K562 (cell line): ENCODE data around the gene FIGNL1. TPM values are rescaled to one million over a fixed set of nuclear protein-coding genes. Genes with fewer than 3 reads are reported as not detected.

Source experiments
- ATAC-seq: fragments of 200-7000 bp; cut with Tn5 transposase; 3 replicates; pipeline ENCODE4 v1.9.1; 2020; ENCODE audit warnings: moderate library complexity
- BruUV-seq: library from RNA; stranded (reverse); fragments of 400-500 nt; replicated peaks from 2 replicates; lab custom pipeline; 2021; lab: Mats Ljungman, UMichigan
- CTCF ChIA-PET: fragments of 300-600 bp; formaldehyde crosslinking; extraction: SDS; loops from one replicate; lab custom pipeline; 2021; ENCODE audit warnings: low intra/inter-chr PET ratio; lab: Yijun Ruan, JAX
- POLR2A ChIA-PET: fragments of 300-600, 350-650 bp; sonication (Branson Sonifier 250); formaldehyde crosslinking; extraction: SDS; loops from one replicate; lab custom pipeline; 2021; ENCODE audit warnings: antibody characterized with exemption, inconsistent platforms; lab: Yijun Ruan, JAX
- DNase-seq, 4 experiments: peaks; one replicate each; pipeline versions ENCODE4 v3.0.0 to v3.0.0-alpha.2; 2011 to 2018; ENCODE audit warnings: low spot score in 3 of 4, mixed read lengths in 3 of 4; ENCODE audit errors: extremely low read depth in 1 of 4
- FAIRE-seq: peaks from 2 replicates; lab custom pipeline; 2011; peaks lifted over from hg19 to GRCh38; lab: Jason Lieb, UNC
- H2AFZ ChIP-seq: 2 replicates; pipeline ENCODE4 v1.6.0; 2011; ENCODE audit warnings: low read depth, low read length, control low read depth, inconsistent platforms
- H3K27ac ChIP-seq: fragments of 200-600 bp; 3 replicates; pipeline ENCODE4 v1.8.0; 2011; ENCODE audit warnings: low read depth, mild to moderate bottlenecking, control low read depth, inconsistent platforms, low read length, moderate library complexity, mixed read lengths; ENCODE audit errors: extremely low read depth
- H3K27me3 ChIP-seq, 2 experiments: fragments of 300-600 bp in 1 of 2; 2 replicates in 1 of 2; 3 replicates in 1 of 2; pipeline versions ENCODE4 v1.6.0 to v1.8.0; 2011; ENCODE audit warnings: inconsistent platforms in 2 of 2, low read length in 2 of 2, mild to moderate bottlenecking in 1 of 2, mixed read lengths in 1 of 2, moderate library complexity in 1 of 2; ENCODE audit not compliant: control insufficient read depth in 2 of 2, insufficient read depth in 2 of 2
- H3K36me3 ChIP-seq: fragments of 300-600 bp; 3 replicates; pipeline ENCODE4 v1.8.0; 2011; ENCODE audit warnings: mild to moderate bottlenecking, low read length, inconsistent platforms; ENCODE audit not compliant: control insufficient read depth, insufficient read depth
- H3K4me1 ChIP-seq, 2 experiments: fragments of 200-600 bp in 1 of 2; replicated peaks in 1 of 2; 2 replicates in 1 of 2; 3 replicates in 1 of 2; pipeline versions ENCODE4 v1.5.1 to v1.8.0; 2011; ENCODE audit warnings: inconsistent platforms in 2 of 2, low read length in 2 of 2, mild to moderate bottlenecking in 1 of 2, mixed read lengths in 1 of 2, moderate library complexity in 1 of 2; ENCODE audit not compliant: control insufficient read depth in 2 of 2, insufficient read depth in 2 of 2
- H3K4me2 ChIP-seq: 2 replicates; pipeline ENCODE4 v1.6.1; 2011; ENCODE audit warnings: low read length, control low read depth, inconsistent platforms, mixed read lengths; ENCODE audit not compliant: insufficient read depth
- H3K4me3 ChIP-seq: fragments of 200-600 bp; sonication (generic), shearing (Covaris generic); 2 replicates; pipeline ENCODE4 v1.5.1; 2016; ENCODE audit warnings: control low read depth, inconsistent platforms
- H3K79me2 ChIP-seq: fragments of 200-600 bp; 3 replicates; pipeline ENCODE4 v1.8.0; 2011; ENCODE audit warnings: low read length, inconsistent platforms; ENCODE audit not compliant: control insufficient read depth, insufficient read depth
- H3K9ac ChIP-seq, 2 experiments: 2 replicates each; pipeline versions ENCODE4 v1.6.0 to v1.6.1; 2011; ENCODE audit warnings: low read depth in 2 of 2, low read length in 2 of 2, control low read depth in 1 of 2, inconsistent platforms in 1 of 2, mild to moderate bottlenecking in 1 of 2, mixed read lengths in 1 of 2; ENCODE audit not compliant: insufficient read depth in 1 of 2
- H3K9me1 ChIP-seq: one replicate; pipeline ENCODE4 v1.6.0; 2011; ENCODE audit warnings: inconsistent platforms, mild to moderate bottlenecking, low read length, moderate library complexity; ENCODE audit not compliant: control insufficient read depth, insufficient read depth
- H3K9me3 ChIP-seq: replicated peaks from 2 replicates; pipeline ENCODE4 v1.5.1; 2011; ENCODE audit warnings: low read depth, low read length, inconsistent platforms; ENCODE audit not compliant: control insufficient read depth, insufficient read depth
- H4K20me1 ChIP-seq: replicated peaks from 2 replicates; pipeline ENCODE4 v1.6.1; 2011; ENCODE audit warnings: low read length, inconsistent platforms, mixed read lengths; ENCODE audit not compliant: control insufficient read depth, insufficient read depth
- ARID3B ChIP-seq: fragments of 250-450 bp; sonication (Bioruptor Pico); IDR thresholded peaks from 2 replicates; pipeline ENCODE4 v1.4.0; 2020; ENCODE audit warnings: borderline replicate concordance
- E2F3 ChIP-seq: fragments of 250-450 bp; sonication (Bioruptor Pico); IDR thresholded peaks from 2 replicates; pipeline ENCODE4 v1.4.0; 2020; ENCODE audit warnings: mild to moderate bottlenecking
- FIP1L1 ChIP-seq: fragments of 200-400 bp; formaldehyde crosslinking; IDR thresholded peaks from 2 replicates; pipeline ENCODE4 v1.6.1; 2018; ENCODE audit warnings: mild to moderate bottlenecking, low read depth, low read length; ENCODE audit not compliant: poor library complexity, severe bottlenecking
- KLF1 ChIP-seq: fragments of 450-650 bp; IDR thresholded peaks from 2 replicates; pipeline ENCODE4 v1.6.1; 2016; ENCODE audit warnings: missing genetic modification characterization, missing compliant biosample characterization
- MYC ChIP-seq, 2 experiments: fragments of 250-450 bp in 1 of 2; sonication (Bioruptor Pico) in 1 of 2; IDR thresholded peaks; 2 replicates each; pipeline versions ENCODE4 v1.5.1 to v1.6.1; 2012 to 2021; ENCODE audit warnings: low read depth in 2 of 2, borderline replicate concordance in 1 of 2, improper control_type of control experiment in 1 of 2, low read length in 1 of 2, mild to moderate bottlenecking in 1 of 2, moderate library complexity in 1 of 2
- SMAD3 ChIP-seq: fragments of 450-650 bp; formaldehyde crosslinking; conservative IDR thresholded peaks from 2 replicates; pipeline ENCODE4 v1.4.0; 2020; ENCODE audit warnings: mild to moderate bottlenecking
- SMARCE1 ChIP-seq: fragments of 450-650 bp; IDR thresholded peaks from 2 replicates; pipeline ENCODE4 v1.7.1; 2016; ENCODE audit warnings: mild to moderate bottlenecking
- TFAP4 ChIP-seq: sonication (generic); formaldehyde crosslinking; IDR thresholded peaks from 2 replicates; pipeline ENCODE4 v1.8.0; 2022; ENCODE audit warnings: missing genetic modification reagents, mild to moderate bottlenecking, moderate library complexity, borderline replicate concordance
- ZBTB8A ChIP-seq: fragments of 450-650 bp; IDR thresholded peaks from 2 replicates; pipeline ENCODE4 v1.6.1; 2018; ENCODE audit warnings: mild to moderate bottlenecking, moderate library complexity; ENCODE audit not compliant: partially characterized antibody
- WGBS: fragments of 100-300 bp; shearing (Covaris generic); methylation state at CpG from one replicate; pipeline ENCODE4 v1.1.6; 2016; ENCODE audit warnings: low coverage, mixed read lengths; ENCODE audit not compliant: insufficient coverage; ENCODE audit errors: missing lambda C conversion rate; 5-methylcytosine and 5-hydroxymethylcytosine counted together
- in situ Hi-C: fragments of 300-500 bp; cut with MboI; formaldehyde crosslinking; loops from 4 replicates; pipeline ENCODE4 v1.15.0; 2018; ENCODE audit warnings: inconsistent platforms, mixed read lengths
- intact Hi-C: fragments of 100-400 bp; cut with micrococcal nuclease; formaldehyde crosslinking; loops from 2 replicates; pipeline ENCODE4 v1.14.2; 2022
- polyA plus RNA-seq, 8 experiments: library from polyadenylated mRNA; depleted of rRNA in 4 of 8; stranded (reverse) in 5 of 8; unstranded in 3 of 8; fragments of >200 nt; fragmentation: Nextera tagmentation in 2 of 8; fragmentation: Illumina TruSeq in 1 of 8; extraction: Ambion mirVana in 2 of 8; extraction: Trizol in 1 of 8; gene quantifications; 2 replicates each; pipeline versions ENCODE4 v1.2.1 to v1.2.3, GENCODE V29; 2011 to 2014; ENCODE audit warnings: inconsistent platforms in 1 of 8, missing spikeins in 1 of 8
- total RNA-seq, 7 experiments: library from RNA; depleted of rRNA in 6 of 7; stranded (reverse); fragments of >200 nt in 6 of 7; fragmentation: Illumina TruSeq in 2 of 7; extraction: Trizol in 2 of 7; gene quantifications; 2 replicates each; pipeline versions ENCODE4 v1.2.1 to v1.2.3, GENCODE V29; 2011 to 2021; ENCODE audit warnings: low replicate concordance in 1 of 7

Gene FIGNL1
- total and polyA plus RNA-seq, 9 of the 15 experiments (the other 6 are each of a cell fraction or from before 2014, with no cell fraction given), result 15.5 to 48.3 (median 27.6) TPM

- TF ChIP-seq ARID3B (no peak), MYC (IDR thresholded peaks at IDR 0.05; ENCODE audit: low read depth, low read length) (no peak), MYC (CRISPR knock-in tag; IDR thresholded peaks at IDR 0.05; ENCODE audit: borderline replicate concordance, low read depth) (no peak), E2F3 (CRISPR knock-in tag) (no peak), FIP1L1 (no peak)
Measured at GRCh38 chr7:50409856-50410745, 40.0 kb downstream of the FIGNL1 start (continued).

- Histone ChIP-seq H3K36me3 (peaks cover 20% of the 10 kb centered on the region; the same call in 1 of the 3 replicates), H3K27me3 (no peaks in the 10 kb centered on the region), H2AFZ (no peak overlapping the region), H3K79me2 (no peaks in the 10 kb centered on the region), H3K4me1 (no peaks in the 10 kb centered on the region), H3K27ac (no peak overlapping the region), H3K4me3 (no peak overlapping the region), H3K9ac (no peak overlapping the region), H3K4me2 (no peak overlapping the region), H4K20me1 (peaks cover 5% of the 10 kb centered on the region; the same call in 1 of the 2 replicates), H3K9me1 (no peaks in the 10 kb centered on the region), H3K9me3 (no peaks in the 10 kb centered on the region)
- BruUV-seq, result no TSS peak
- DNase-seq, result no peak
- 23% methylated on average over 5 of the region's 5 CpGs for WGBS
- ChIA-PET CTCF (no interaction called here), POLR2A (interaction anchor here (0.6 to 1.2 kb wide), 4 partner anchors 12 to 179 kb away, joined by 3 to 4 read pairs (median 3); no protein-coding TSS in a partner anchor)
- in situ Hi-C loops, result no loop called here
- no peak for ATAC-seq
- FAIRE-seq, result no peak
- intact Hi-C loops, result no loop called here
- no peak for TF ChIP-seq KLF1 (tag)
- no peak for TF ChIP-seq TFAP4
- no peak for TF ChIP-seq SMARCE1
- no peak for TF ChIP-seq SMAD3 (CRISPR knock-in tag)
- TF ChIP-seq ZBTB8A, result no peak
Measured at GRCh38 chr7:50406935-50407334, 43.2 kb downstream of the FIGNL1 start.
